SK-N-MC (cell line): ENCODE data around the gene CRYGN.

Experiments
- DNase-seq: peaks from one replicate; pipeline ENCODE4 v3.0.0-alpha.2; 2011; ENCODE audit warnings: low read depth, low spot score
- H3K27ac ChIP-seq: fragments of 200-600 bp; sonication (generic); 2 replicates; pipeline ENCODE4 v1.5.1; 2016; ENCODE audit warnings: mixed run types
- H3K36me3 ChIP-seq: fragments of 200-600 bp; sonication (generic); 2 replicates; pipeline ENCODE4 v1.6.1; 2017; ENCODE audit warnings: antibody characterized with exemption, low read length, mixed read lengths; ENCODE audit not compliant: insufficient read depth
- H3K4me3 ChIP-seq: fragments of 200-600 bp; sonication (generic); 2 replicates; pipeline ENCODE4 v1.5.1; 2016
- H3K9ac ChIP-seq: fragments of 200-600 bp; sonication (generic); 2 replicates; pipeline ENCODE4 v1.8.0; 2017; ENCODE audit warnings: mixed run types, mixed read lengths; ENCODE audit not compliant: insufficient read length
- H3K9me3 ChIP-seq: fragments of 200-600 bp; sonication (generic); 2 replicates; pipeline ENCODE4 v1.6.1; 2017; ENCODE audit warnings: low read depth, mild to moderate bottlenecking, antibody characterized with exemption, low read length, moderate library complexity, mixed read lengths
- EZH2 ChIP-seq: fragments of 200-600 bp; sonication (generic); IDR thresholded peaks from one replicate; pipeline ENCODE4 v1.6.1; 2017; ENCODE audit warnings: antibody characterized with exemption
- FOXP2 ChIP-seq: optimal IDR thresholded peaks from 2 replicates; pipeline ENCODE3; 2011; ENCODE audit warnings: mild to moderate bottlenecking, moderate library complexity; ENCODE audit not compliant: insufficient read depth; ENCODE audit errors: extremely low read length, control extremely low read depth
- POLR2AphosphoS5 ChIP-seq: IDR thresholded peaks from 2 replicates; pipeline ENCODE4 v1.6.1; 2012; ENCODE audit warnings: mild to moderate bottlenecking, low read depth, low read length, borderline replicate concordance

CRYGN gene

GRCh38 chr7:151481650-151482505 is 41.9 kb upstream of the CRYGN start:
- no peaks in the 10 kb centered on the region for H3K9me3 ChIP-seq
- no peak for DNase-seq
- H3K4me3 ChIP-seq: no peak overlapping the region
- H3K9ac ChIP-seq: no peak overlapping the region
- TF ChIP-seq POLR2AphosphoS5 (no peak), FOXP2 (no peak), EZH2 (no peak)
- peaks cover 73% of the 10 kb centered on the region for H3K36me3 ChIP-seq
- H3K27ac ChIP-seq: no peak overlapping the region

DNA sequence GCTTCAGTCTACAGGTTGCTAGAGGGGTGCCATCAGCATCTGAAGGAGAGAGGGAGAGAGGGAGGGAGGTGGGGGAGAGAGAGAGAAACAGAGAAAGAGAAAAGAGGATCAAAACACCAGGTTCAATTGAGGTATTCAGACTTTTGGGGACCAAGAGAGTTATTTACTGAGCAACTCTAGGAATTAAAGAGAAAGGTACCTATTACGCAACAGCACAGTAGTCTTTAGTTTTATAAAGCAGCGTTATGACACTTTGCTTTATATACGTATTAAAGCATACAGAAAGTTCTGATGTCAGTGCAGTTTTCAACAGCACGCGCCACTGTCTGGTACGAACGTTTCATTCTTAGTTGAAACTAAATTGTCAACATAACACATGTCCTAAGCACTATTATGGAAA is 37.9 kb upstream of the CRYGN start:
- no peak for DNase-seq
- no peak for TF ChIP-seq FOXP2
- no peak for TF ChIP-seq POLR2AphosphoS5
- no peak for TF ChIP-seq EZH2
- H3K9ac ChIP-seq: no peak overlapping the region
- H3K4me3 ChIP-seq: no peak overlapping the region
- H3K27ac ChIP-seq: no peak overlapping the region
- peaks cover 60% of the 10 kb centered on the region for H3K36me3 ChIP-seq
- H3K9me3 ChIP-seq: no peaks in the 10 kb centered on the region

DNA sequence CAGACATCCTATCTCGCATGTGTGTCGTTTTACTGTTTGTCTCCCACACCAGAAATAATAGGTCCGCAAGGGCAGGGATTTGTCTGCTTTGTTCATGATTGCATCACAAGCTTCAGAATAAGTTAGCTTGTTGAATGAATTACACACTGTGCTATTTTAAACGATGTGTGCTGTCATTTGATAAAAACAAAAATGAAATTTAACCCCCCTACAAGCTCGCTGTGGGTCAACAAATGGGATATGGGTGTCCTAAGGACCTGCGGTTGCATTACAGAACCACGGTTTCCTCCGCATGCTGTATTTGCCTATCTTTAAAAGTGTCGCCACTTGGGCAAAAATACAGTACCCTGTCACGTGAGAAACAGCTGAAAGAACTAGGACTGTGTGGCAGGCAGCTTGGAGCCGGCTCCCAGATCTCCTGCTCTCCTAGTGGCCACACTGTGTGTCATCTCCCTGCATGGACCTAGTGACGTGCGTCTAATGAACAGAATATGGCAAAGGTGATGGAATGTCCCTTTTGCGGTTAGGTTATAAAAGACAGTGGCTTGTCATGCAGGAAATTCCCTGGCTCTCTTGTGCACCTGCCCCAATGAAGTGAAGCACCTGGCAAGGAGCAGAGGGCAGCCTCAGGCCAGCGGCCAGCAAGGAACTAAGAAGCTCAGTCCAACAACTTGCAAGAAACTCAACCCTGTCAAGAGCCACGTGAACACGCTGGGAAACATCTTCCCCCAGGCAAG is 32.9 kb upstream of the CRYGN start:
- Histone ChIP-seq H3K9me3 (no peaks in the 10 kb centered on the region), H3K4me3 (no peak overlapping the region), H3K27ac (no peak overlapping the region), H3K36me3 (peaks cover 79% of the 10 kb centered on the region), H3K9ac (no peak overlapping the region)
- no peak for DNase-seq
- TF ChIP-seq FOXP2 (no peak), EZH2 (no peak), POLR2AphosphoS5 (no peak)

DNA sequence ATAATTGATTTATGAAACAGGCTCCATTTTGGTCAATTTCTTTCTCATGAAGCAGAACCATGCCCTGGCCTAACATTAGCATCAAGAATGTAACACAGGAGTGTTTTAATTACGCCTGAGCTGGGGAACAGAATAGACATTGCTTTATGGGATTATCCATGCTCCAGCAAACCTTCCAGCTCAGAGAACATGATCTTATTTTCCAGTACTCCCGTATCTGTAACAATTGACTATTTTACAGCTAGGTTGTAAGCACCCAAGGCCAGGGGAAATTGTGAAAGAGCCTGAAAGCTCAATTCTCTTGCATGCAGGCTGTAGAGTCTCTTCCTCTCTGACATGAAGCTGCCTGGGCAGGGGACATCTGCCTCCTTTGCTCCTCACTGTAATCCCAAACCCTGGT is 30.8 kb upstream of the CRYGN start:
- Histone ChIP-seq H3K9ac (no peak overlapping the region), H3K9me3 (no peaks in the 10 kb centered on the region), H3K4me3 (no peak overlapping the region), H3K36me3 (peaks cover 78% of the 10 kb centered on the region), H3K27ac (no peak overlapping the region)
- TF ChIP-seq EZH2: no peak
- TF ChIP-seq FOXP2: no peak
- TF ChIP-seq POLR2AphosphoS5: no peak
- no peak for DNase-seq

DNA sequence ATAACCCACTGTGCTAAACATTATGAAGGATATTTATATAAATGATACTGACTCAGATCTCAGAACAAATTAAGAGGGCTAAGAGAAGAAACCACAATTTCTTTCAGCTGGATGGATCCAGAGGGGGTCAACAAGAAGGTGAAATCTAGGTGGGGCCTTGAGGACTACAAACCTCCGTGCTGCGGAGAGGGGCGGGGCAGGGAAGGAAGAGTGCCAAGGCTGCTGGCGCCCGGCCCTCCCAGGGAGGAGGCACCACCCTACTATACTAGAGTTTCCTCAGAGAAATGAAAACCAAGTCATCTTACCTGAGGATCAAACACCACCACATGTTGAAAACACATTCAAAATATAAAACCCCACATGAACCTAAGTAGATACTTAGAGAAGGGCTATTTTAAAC is 29.3 kb upstream of the CRYGN start:
- DNase-seq: no peak
- H3K9me3 ChIP-seq: no peaks in the 10 kb centered on the region
- no peak for TF ChIP-seq EZH2
- no peak for TF ChIP-seq FOXP2
- TF ChIP-seq POLR2AphosphoS5: no peak
- H3K4me3 ChIP-seq: no peak overlapping the region
- no peak overlapping the region for H3K27ac ChIP-seq
- no peak overlapping the region for H3K9ac ChIP-seq
- peaks cover 86% of the 10 kb centered on the region for H3K36me3 ChIP-seq

DNA sequence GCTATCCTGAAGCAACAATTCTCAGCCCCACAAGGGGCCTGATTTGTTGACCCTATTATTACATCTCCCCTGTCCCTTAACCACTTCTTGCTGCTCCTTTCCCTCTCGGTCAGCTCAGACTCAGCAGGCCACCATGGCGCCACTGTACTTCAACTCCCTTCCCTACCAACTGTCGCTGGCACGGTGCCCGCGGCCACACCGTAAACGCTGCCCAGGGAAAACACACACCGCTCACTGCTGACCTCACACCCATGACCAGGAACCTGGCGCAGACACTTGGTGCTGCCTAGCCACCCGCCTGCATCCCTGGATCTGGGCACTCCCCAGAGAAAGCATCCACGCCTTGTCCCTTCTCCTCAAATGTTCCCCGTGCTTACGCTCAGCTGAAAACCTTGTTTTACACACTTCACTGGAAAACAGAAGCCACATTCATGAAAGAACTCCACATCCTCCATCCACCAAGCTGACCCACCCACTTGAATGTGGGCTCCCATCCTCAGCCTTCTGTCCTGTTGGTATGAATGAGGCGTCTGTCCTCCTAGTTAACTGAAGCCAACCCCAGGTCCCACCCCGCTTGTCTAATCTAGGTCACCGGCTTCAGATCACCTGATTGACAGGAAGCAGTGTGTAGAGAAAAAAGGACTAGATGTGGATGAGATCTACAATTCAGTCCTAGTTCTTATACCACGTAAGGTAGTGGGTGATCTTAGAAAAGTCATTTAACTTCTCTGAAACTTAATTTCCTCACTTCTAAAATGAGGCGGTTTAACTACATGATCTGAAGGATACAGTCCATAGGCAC is 28.5 kb upstream of the CRYGN start:
- no peak overlapping the region for H3K4me3 ChIP-seq
- TF ChIP-seq EZH2: no peak
- no peak for TF ChIP-seq FOXP2
- no peak for TF ChIP-seq POLR2AphosphoS5
- H3K36me3 ChIP-seq: peaks cover 84% of the 10 kb centered on the region
- H3K27ac ChIP-seq: no peak overlapping the region
- no peak overlapping the region for H3K9ac ChIP-seq
- no peak for DNase-seq
- no peaks in the 10 kb centered on the region for H3K9me3 ChIP-seq

GRCh38 chr7:151465169-151465568 is 25.2 kb upstream of the CRYGN start:
- Histone ChIP-seq H3K27ac (no peak overlapping the region), H3K9ac (no peak overlapping the region), H3K36me3 (peaks cover 66% of the 10 kb centered on the region), H3K4me3 (no peak overlapping the region), H3K9me3 (peaks cover 8% of the 10 kb centered on the region; the same call in 1 of the 2 replicates)
- TF ChIP-seq EZH2 (no peak), FOXP2 (no peak), POLR2AphosphoS5 (no peak)
- no peak for DNase-seq

DNA sequence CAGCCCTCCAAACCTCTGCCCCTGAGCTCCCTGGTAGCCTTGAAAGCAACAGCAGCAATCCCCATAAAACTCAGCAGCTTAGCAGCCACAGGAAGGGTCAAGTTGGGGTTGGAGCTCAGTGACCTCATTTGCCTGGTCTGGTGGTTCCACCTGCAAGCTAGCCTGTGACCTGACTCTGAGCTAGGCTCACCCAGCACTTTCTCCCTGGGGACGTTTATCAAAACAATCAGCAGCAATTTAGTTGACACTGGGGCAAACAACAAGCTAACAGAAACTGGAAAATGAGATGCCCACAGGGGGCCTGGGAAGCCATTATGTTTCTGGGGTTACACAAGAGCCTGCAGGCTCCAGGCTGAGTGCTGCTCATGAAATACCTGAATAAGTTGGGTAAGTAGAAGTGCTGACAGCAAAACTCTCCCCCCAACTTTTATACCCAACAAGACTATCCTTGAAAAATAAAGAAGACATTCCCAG is 22.4 kb upstream of the CRYGN start:
- Histone ChIP-seq H3K4me3 (no peak overlapping the region), H3K9me3 (peaks cover 8% of the 10 kb centered on the region; the same call in 1 of the 2 replicates), H3K9ac (no peak overlapping the region), H3K36me3 (peaks cover 38% of the 10 kb centered on the region), H3K27ac (no peak overlapping the region)
- TF ChIP-seq EZH2: no peak
- TF ChIP-seq FOXP2: no peak
- no peak for TF ChIP-seq POLR2AphosphoS5
- DNase-seq: no peak
